Naive thymus-derived CD4-positive, alpha-beta T cell (primary cell): ENCODE measurements around the gene RPA4. TPM values are rescaled to one million over a fixed set of nuclear protein-coding genes. Genes with fewer than 3 reads are reported as not detected.

Experiments used
- ATAC-seq: fragments of 150-1000 bp; cut with Tn5 transposase; 2 replicates; pipeline ENCODE4 v1.10.0; 2021; ENCODE audit warnings: mild to moderate bottlenecking, moderate library complexity
- CTCF ChIA-PET: fragments of 350-600 bp; sonication (Branson Sonifier 250); formaldehyde crosslinking; loops from one replicate; lab custom pipeline; 2021; ENCODE audit warnings: antibody characterized with exemption; lab: Charles Lee
- POLR2A ChIA-PET: fragments of 350-600 bp; sonication (Branson Sonifier 250); formaldehyde crosslinking; loops from one replicate; lab custom pipeline; 2021; ENCODE audit warnings: antibody characterized with exemption, inconsistent platforms; lab: Charles Lee
- DNase-seq, 9 donors: peaks; one replicate each; pipeline versions ENCODE4 v3.0.0 to v3.0.0-alpha.2; 2020 to 2022; ENCODE audit warnings: mixed read lengths in 1 of 9
- H3K27ac ChIP-seq: one replicate; pipeline ENCODE4 v1.7.0; 2013; ENCODE audit warnings: mild to moderate bottlenecking, low read depth, low read length, moderate library complexity
- H3K27me3 ChIP-seq, 2 donors: one replicate each; pipeline ENCODE4 v1.7.0; 2013; ENCODE audit warnings: low read length in 2 of 2, mild to moderate bottlenecking in 2 of 2, moderate library complexity in 2 of 2; ENCODE audit not compliant: control insufficient read depth in 2 of 2, insufficient read depth in 2 of 2
- H3K36me3 ChIP-seq, 3 experiments: 1 replicate in 2 of 3; 2 replicates in 1 of 3; pipeline ENCODE4 v1.7.0; 2013; ENCODE audit warnings: low read length in 3 of 3, mild to moderate bottlenecking in 3 of 3, moderate library complexity in 1 of 3; ENCODE audit not compliant: insufficient read depth in 3 of 3, control insufficient read depth in 2 of 3
- H3K4me1 ChIP-seq, 2 donors: one replicate each; pipeline ENCODE4 v1.7.0; 2013; ENCODE audit warnings: low read length in 2 of 2, mild to moderate bottlenecking in 2 of 2, moderate library complexity in 1 of 2; ENCODE audit not compliant: control insufficient read depth in 2 of 2, insufficient read depth in 2 of 2
- H3K4me3 ChIP-seq: 2 replicates; pipeline ENCODE4 v1.7.0; 2013; ENCODE audit warnings: mild to moderate bottlenecking, low read length
- H3K9me3 ChIP-seq, 3 experiments: 1 replicate in 2 of 3; 2 replicates in 1 of 3; pipeline ENCODE4 v1.7.0; 2013; ENCODE audit warnings: low read length in 3 of 3; ENCODE audit not compliant: control insufficient read depth in 2 of 3
- H3K27ac Mint-ChIP-seq, 9 donors: one replicate each; pipeline ENCODE4 v1.8.0; 2020 to 2022; ENCODE audit warnings: mixed read lengths in 9 of 9, mild to moderate bottlenecking in 8 of 9, moderate library complexity in 5 of 9, inconsistent platforms in 2 of 9
- H3K27me3 Mint-ChIP-seq, 5 donors: one replicate each; pipeline ENCODE4 v1.8.0; 2021 to 2022; ENCODE audit warnings: mixed read lengths in 5 of 5, mild to moderate bottlenecking in 1 of 5
- H3K36me3 Mint-ChIP-seq, 5 donors: one replicate each; pipeline ENCODE4 v1.8.0; 2020 to 2022; ENCODE audit warnings: mixed read lengths in 5 of 5, mild to moderate bottlenecking in 3 of 5, inconsistent platforms in 1 of 5
- H3K4me1 Mint-ChIP-seq, 7 donors: one replicate each; pipeline ENCODE4 v1.8.0; 2020 to 2022; ENCODE audit warnings: mixed read lengths in 7 of 7, mild to moderate bottlenecking in 3 of 7, inconsistent platforms in 1 of 7
- H3K4me3 Mint-ChIP-seq, 10 donors: one replicate each; pipeline ENCODE4 v1.8.0; 2020 to 2022; ENCODE audit warnings: mild to moderate bottlenecking in 10 of 10, mixed read lengths in 10 of 10, moderate library complexity in 6 of 10, inconsistent platforms in 2 of 10
- H3K9me3 Mint-ChIP-seq, 11 donors: one replicate each; pipeline ENCODE4 v1.8.0; 2020 to 2022; ENCODE audit warnings: mixed read lengths in 11 of 11, mild to moderate bottlenecking in 4 of 11, inconsistent platforms in 1 of 11, moderate library complexity in 1 of 11
- intact Hi-C, 2 donors: fragments of 100-400 bp; cut with micrococcal nuclease; formaldehyde crosslinking; loops; one replicate each; pipeline ENCODE4 v1.15.1; 2023
- polyA plus RNA-seq, 2 donors: library from polyadenylated mRNA; unstranded; fragments of 300-500 nt; fragmentation: Illumina TruSeq; gene quantifications; one replicate each; pipeline ENCODE4 v1.2.3, GENCODE V29; 2021
- total RNA-seq, 6 experiments: library from RNA in 5 of 6; stranded (reverse) in 5 of 6; gene quantifications; 1 replicate in 5 of 6; 2 replicates in 1 of 6; pipeline ENCODE4 v1.2.3 and lab custom pipeline; 2021 to 2026

RPA4 gene
- total and polyA plus RNA-seq, 7 experiments from 2014 or later, result 0.46 to 1.9 (median 0.59) TPM; not detected in 2

- Histone ChIP-seq H3K4me3 (no peak overlapping the region), H3K27ac (no peak overlapping the region), H3K9me3 (no peaks in the 10 kb centered on the region), H3K36me3 (no peaks in the 10 kb centered on the region), H3K27me3 (no peaks in the 10 kb centered on the region), H3K4me1 (no peaks in the 10 kb centered on the region)
- Mint-ChIP-seq H3K4me1 (no peaks in the 10 kb centered on the region), H3K27me3 (no peaks in the 10 kb centered on the region), H3K27ac (no peak overlapping the region), H3K4me3 (no peak overlapping the region), H3K9me3 (no peaks in the 10 kb centered on the region), H3K36me3 (peaks cover 0 to 2% (median 0%) of the 10 kb centered on the region in 5 donors)
- intact Hi-C loops, result no loop called here
- DNase-seq (no peak), ATAC-seq (no peak)
- ChIA-PET POLR2A (no interaction called here), CTCF (no interaction called here)
Observed at GRCh38 chrX:96906741-96907140, 23.0 kb downstream of the RPA4 start.

DNA sequence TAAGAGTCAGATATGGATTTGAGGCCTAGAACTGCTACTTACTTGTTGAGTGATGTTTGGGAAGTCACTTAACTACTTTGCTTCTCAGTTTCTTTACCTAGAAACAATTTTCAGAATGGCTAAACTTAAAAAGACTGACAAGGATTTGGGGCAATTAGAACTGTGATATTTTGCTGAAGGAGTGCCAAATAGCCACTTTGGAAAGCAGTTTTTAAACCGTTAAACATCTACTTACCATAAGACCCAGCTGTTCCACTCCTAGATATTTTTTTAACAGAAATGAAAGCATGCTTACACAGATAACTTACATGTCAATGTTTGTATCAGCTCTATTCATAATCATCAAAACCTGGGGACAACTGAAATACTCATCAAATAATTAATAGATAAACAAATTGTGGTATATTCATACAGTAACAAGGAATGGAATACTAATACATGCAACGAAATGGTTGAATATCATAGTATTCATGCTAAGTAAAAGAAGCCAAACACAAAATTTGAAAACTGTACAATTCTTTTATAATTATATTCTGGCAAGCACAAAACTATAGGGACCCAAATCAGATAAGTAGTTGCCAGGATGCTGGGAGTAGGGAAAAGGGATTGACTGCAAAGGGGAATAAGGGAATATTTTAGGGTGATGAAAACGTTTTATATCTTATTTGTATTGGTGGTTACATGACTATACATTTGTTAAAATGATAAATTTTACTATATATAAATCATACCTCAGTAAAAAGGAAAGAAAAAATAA lies 24.0 kb downstream of the RPA4 start:
- Histone ChIP-seq H3K4me3 (no peak overlapping the region), H3K4me1 (no peaks in the 10 kb centered on the region), H3K27ac (no peak overlapping the region), H3K36me3 (no peaks in the 10 kb centered on the region), H3K9me3 (no peaks in the 10 kb centered on the region), H3K27me3 (no peaks in the 10 kb centered on the region)
- H3K4me3 Mint-ChIP-seq, result no peak overlapping the region
- no peak overlapping the region for H3K27ac Mint-ChIP-seq
- ATAC-seq (no peak), DNase-seq (no peak)
- no peaks in the 10 kb centered on the region for H3K27me3 Mint-ChIP-seq
- ChIA-PET POLR2A (no interaction called here), CTCF (interaction anchor here (0.6 kb wide), 1 partner anchor 68 kb away, joined by 3 read pairs; no protein-coding TSS in a partner anchor)
- no peaks in the 10 kb centered on the region for H3K4me1 Mint-ChIP-seq
- no peaks in the 10 kb centered on the region for H3K9me3 Mint-ChIP-seq
- intact Hi-C loops, result no loop called here
- H3K36me3 Mint-ChIP-seq, result peaks cover 0 to 4% (median 0%) of the 10 kb centered on the region in 5 donors

GRCh38 chrX:96909291-96909690 lies 25.6 kb downstream of the RPA4 start:
- Mint-ChIP-seq H3K9me3 (no peaks in the 10 kb centered on the region), H3K27me3 (no peaks in the 10 kb centered on the region), H3K27ac (no peak overlapping the region), H3K4me1 (no peaks in the 10 kb centered on the region), H3K4me3 (no peak overlapping the region), H3K36me3 (peaks cover 0 to 4% (median 0%) of the 10 kb centered on the region in 5 donors)
- DNase-seq (no peak), ATAC-seq (no peak)
- no peaks in the 10 kb centered on the region for H3K9me3 ChIP-seq
- no peaks in the 10 kb centered on the region for H3K27me3 ChIP-seq
- intact Hi-C loops, result no loop called here
- ChIA-PET POLR2A (no interaction called here), CTCF (no interaction called here)
- no peaks in the 10 kb centered on the region for H3K36me3 ChIP-seq
- H3K4me1 ChIP-seq, result no peaks in the 10 kb centered on the region
- H3K27ac ChIP-seq, result no peak overlapping the region
- H3K4me3 ChIP-seq, result no peak overlapping the region

DNA sequence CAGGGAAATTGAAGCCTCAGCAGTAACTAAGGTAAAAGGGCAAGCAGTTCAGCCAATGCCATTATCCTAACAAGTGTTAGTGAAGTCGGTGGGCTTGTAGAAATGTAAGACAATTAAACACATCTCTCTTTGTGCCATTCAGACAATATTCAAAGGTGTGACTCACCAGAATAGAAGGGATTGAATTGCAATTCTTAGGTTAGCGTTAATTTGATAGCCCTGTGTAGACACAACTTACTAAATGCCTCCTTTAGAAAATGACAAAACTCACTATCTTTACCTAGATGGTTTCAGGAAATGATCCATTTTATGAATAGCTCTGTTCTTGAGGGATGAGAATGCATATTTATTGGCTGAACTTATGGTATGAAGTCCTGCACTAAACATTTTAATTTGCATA lies 35.2 kb downstream of the RPA4 start:
- H3K27me3 Mint-ChIP-seq, result no peaks in the 10 kb centered on the region
- Histone ChIP-seq H3K27me3 (no peaks in the 10 kb centered on the region), H3K4me1 (no peaks in the 10 kb centered on the region), H3K4me3 (no peak overlapping the region), H3K27ac (no peak overlapping the region), H3K9me3 (no peaks in the 10 kb centered on the region), H3K36me3 (no peaks in the 10 kb centered on the region)
- ChIA-PET CTCF (no interaction called here), POLR2A (no interaction called here)
- intact Hi-C loops, result no loop called here
- no peak overlapping the region for H3K27ac Mint-ChIP-seq
- no peaks in the 10 kb centered on the region for H3K9me3 Mint-ChIP-seq
- H3K36me3 Mint-ChIP-seq, result peaks cover 0 to 15% (median 0%) of the 10 kb centered on the region in 5 donors
- DNase-seq (no peak), ATAC-seq (no peak)
- no peaks in the 10 kb centered on the region for H3K4me1 Mint-ChIP-seq
- H3K4me3 Mint-ChIP-seq, result no peak overlapping the region

GRCh38 chrX:96919672-96920071 lies 36.0 kb downstream of the RPA4 start:
- no peak overlapping the region for H3K4me3 ChIP-seq

DNA sequence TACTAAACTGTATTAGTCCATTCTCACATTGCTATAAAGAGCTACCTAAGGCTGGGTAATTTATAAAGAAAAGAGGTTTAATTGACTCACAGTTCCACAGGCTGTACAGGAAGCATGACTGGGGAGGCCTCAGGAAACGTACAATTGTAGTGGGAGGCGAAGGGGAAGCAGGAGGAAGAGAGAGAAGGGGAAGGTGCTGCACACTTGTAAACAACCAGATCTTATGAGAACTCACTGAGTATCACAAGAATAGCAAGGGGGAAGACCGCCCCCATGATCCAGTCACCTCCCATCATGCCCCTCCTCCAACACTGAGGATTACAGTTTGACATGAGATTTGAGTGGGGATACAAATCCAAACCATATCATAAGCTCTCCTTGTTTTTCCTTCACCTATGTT lies 40.9 kb downstream of the RPA4 start:
- H3K27me3 ChIP-seq, result no peaks in the 10 kb centered on the region
- no peak overlapping the region for H3K4me3 ChIP-seq
- H3K4me1 ChIP-seq, result no peaks in the 10 kb centered on the region
- H3K9me3 Mint-ChIP-seq, result peaks cover 0 to 4% (median 0%) of the 10 kb centered on the region in 11 donors
- DNase-seq (no peak), ATAC-seq (no peak)
- no peak overlapping the region for H3K27ac Mint-ChIP-seq
- H3K4me3 Mint-ChIP-seq, result no peak overlapping the region
- H3K36me3 Mint-ChIP-seq, result peaks cover 0 to 18% (median 0%) of the 10 kb centered on the region in 5 donors
- intact Hi-C loops, result no loop called here
- no peaks in the 10 kb centered on the region for H3K27me3 Mint-ChIP-seq
- H3K27ac ChIP-seq, result no peak overlapping the region
- POLR2A ChIA-PET, result no interaction called here
- CTCF ChIA-PET, result interaction anchor here (0.8 kb wide), 1 partner anchor 10 kb away, joined by 3 read pairs; no protein-coding TSS in a partner anchor
- no peaks in the 10 kb centered on the region for H3K9me3 ChIP-seq
- no peaks in the 10 kb centered on the region for H3K36me3 ChIP-seq
- peaks cover 0 to 2% (median 0%) of the 10 kb centered on the region in 7 donors for H3K4me1 Mint-ChIP-seq

More at GRCh38 chrX:96919672-96920071, 36.0 kb downstream of the RPA4 start:
- ChIA-PET POLR2A (no interaction called here), CTCF (no interaction called here)
- H3K4me3 Mint-ChIP-seq, result no peak overlapping the region
- H3K36me3 Mint-ChIP-seq, result peaks cover 0 to 15% (median 0%) of the 10 kb centered on the region in 5 donors
- no peaks in the 10 kb centered on the region for H3K4me1 Mint-ChIP-seq
- H3K27me3 ChIP-seq, result no peaks in the 10 kb centered on the region
- H3K27me3 Mint-ChIP-seq, result no peaks in the 10 kb centered on the region
- H3K36me3 ChIP-seq, result no peaks in the 10 kb centered on the region
- no peak for DNase-seq
- intact Hi-C loops, result no loop called here
- no peaks in the 10 kb centered on the region for H3K9me3 Mint-ChIP-seq
- ATAC-seq, result no peak
- H3K4me1 ChIP-seq, result no peaks in the 10 kb centered on the region
- H3K27ac ChIP-seq, result no peak overlapping the region
- H3K9me3 ChIP-seq, result no peaks in the 10 kb centered on the region
- H3K27ac Mint-ChIP-seq, result no peak overlapping the region

GRCh38 chrX:96929036-96929435 lies 45.3 kb downstream of the RPA4 start:
- H3K27me3 ChIP-seq, result no peaks in the 10 kb centered on the region
- H3K4me3 ChIP-seq, result no peak overlapping the region
- Mint-ChIP-seq H3K36me3 (peaks cover 0 to 6% (median 3%) of the 10 kb centered on the region in 5 donors), H3K27ac (no peak overlapping the region), H3K9me3 (peaks cover 0 to 4% (median 0%) of the 10 kb centered on the region in 11 donors), H3K4me1 (peaks cover 0 to 3% (median 0%) of the 10 kb centered on the region in 7 donors), H3K4me3 (no peak overlapping the region), H3K27me3 (no peaks in the 10 kb centered on the region)
- no peak overlapping the region for H3K27ac ChIP-seq
- H3K36me3 ChIP-seq, result no peaks in the 10 kb centered on the region
- DNase-seq (no peak), ATAC-seq (no peak)
- ChIA-PET CTCF (no interaction called here), POLR2A (no interaction called here)
- no peaks in the 10 kb centered on the region for H3K9me3 ChIP-seq
- no peaks in the 10 kb centered on the region for H3K4me1 ChIP-seq
- intact Hi-C loops, result no loop called here
